ENCODE data around the gene PPP1R2.

The PPP1R2 gene

DNA sequence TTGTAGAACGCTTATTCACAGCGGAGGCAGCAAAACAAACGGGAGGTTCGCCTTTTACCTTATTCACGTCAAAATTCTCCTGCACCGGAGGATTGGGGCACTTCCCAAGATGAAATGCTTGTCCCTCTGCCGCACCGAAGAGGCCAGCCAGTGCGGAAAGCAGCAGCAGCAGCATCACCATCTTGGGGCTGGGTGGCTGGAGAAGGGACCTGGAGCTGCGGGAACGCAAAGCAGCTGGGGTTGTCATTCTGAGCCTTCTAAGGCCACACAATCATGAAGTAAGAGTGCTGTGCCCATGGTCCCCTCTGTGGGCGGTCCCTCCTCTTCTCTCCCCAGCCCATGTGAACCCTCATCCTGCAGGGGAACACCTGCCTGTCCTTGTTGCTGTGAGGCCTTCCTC lies 36.2 kb upstream of the PPP1R2 start:
- Histone ChIP-seq H3K9ac (ENCODE audit: low read length) (no peak overlapping the region), H3K27me3 (ENCODE audit: control insufficient read depth, insufficient read depth, low read length) (no peaks in the 10 kb centered on the region), H3K4me3 (ENCODE audit: low read depth, low read length) (no peak overlapping the region), H3K27ac (ENCODE audit: low read depth, low read length) (no peak overlapping the region), H3K4me1 (ENCODE audit: control insufficient read depth, insufficient read depth, low read length) (0 out of 2 replicates have a peak, but pooled peaks cover under 1% of the 10 kb centered on the region), H3K36me3 (ENCODE audit: control insufficient read depth, insufficient read depth, low read length) (no peaks in the 10 kb centered on the region), H3K9me3 (ENCODE audit: control insufficient read depth, insufficient read depth, low read depth, low read length) (no peaks in the 10 kb centered on the region)

DNA sequence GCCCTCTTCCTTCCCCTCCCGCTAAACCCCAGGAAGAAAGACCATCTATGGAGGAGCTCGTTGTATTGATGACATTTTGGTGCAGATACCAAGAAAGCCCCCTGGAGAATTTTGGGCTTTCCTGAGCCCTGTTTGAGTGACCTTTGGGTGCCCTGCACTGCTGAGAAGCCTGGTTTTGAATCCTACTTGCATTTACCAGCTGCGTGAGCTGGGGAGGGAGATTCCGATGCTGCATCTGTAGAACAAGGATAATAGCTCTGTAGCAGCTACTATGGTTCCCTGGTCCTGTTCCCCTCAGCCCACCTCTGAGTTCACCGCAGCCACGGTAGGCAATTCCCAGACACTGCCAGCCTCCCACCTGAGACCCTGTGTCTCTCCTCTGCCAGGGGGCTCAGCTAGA lies 35.4 kb upstream of the PPP1R2 start:
- H3K27me3 ChIP-seq (ENCODE audit: control insufficient read depth, insufficient read depth, low read length), result no peaks in the 10 kb centered on the region
- no peak overlapping the region for H3K9ac ChIP-seq (ENCODE audit: low read length)
- no peak overlapping the region for H3K27ac ChIP-seq (ENCODE audit: low read depth, low read length)
- H3K4me3 ChIP-seq (ENCODE audit: low read depth, low read length), result no peak overlapping the region
- peaks cover 3% of the 10 kb centered on the region for H3K9me3 ChIP-seq (ENCODE audit: control insufficient read depth, insufficient read depth, low read depth, low read length)
- peaks cover 7% of the 10 kb centered on the region; the same call in 1 of the 2 replicates for H3K4me1 ChIP-seq (ENCODE audit: control insufficient read depth, insufficient read depth, low read length)
- H3K36me3 ChIP-seq (ENCODE audit: control insufficient read depth, insufficient read depth, low read length), result no peaks in the 10 kb centered on the region

DNA sequence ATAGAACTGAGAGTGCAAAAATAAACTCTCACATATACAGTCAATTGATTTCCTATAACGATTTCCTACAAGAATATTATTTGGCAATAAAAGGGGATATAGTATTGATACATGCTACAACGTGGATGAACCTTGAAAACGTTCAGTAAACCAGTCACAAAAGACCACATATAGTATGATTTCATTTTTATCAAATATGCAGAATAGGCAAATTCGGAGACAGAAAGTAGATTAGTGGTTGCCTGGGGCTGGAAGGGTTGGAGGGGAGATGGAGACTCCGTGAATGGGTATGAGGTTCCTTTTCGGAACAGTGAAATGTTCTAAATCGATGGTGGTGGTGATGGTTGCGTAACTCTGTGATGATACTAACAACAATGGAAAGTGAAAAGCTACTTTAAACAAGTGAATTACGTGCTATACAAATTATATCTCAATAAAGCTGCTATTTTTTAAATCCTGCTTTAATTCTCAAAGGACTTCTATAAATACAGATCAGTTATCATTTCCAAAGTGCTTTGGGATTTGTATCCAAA lies 34.6 kb upstream of the PPP1R2 start:
- no peak overlapping the region for H3K27ac ChIP-seq (ENCODE audit: low read depth, low read length)
- peaks cover 10% of the 10 kb centered on the region; the same call in 1 of the 2 replicates for H3K4me1 ChIP-seq (ENCODE audit: control insufficient read depth, insufficient read depth, low read length)
- H3K36me3 ChIP-seq (ENCODE audit: control insufficient read depth, insufficient read depth, low read length), result no peaks in the 10 kb centered on the region
- H3K9me3 ChIP-seq (ENCODE audit: control insufficient read depth, insufficient read depth, low read depth, low read length), result peaks cover 6% of the 10 kb centered on the region
- no peak overlapping the region for H3K4me3 ChIP-seq (ENCODE audit: low read depth, low read length)
- no peaks in the 10 kb centered on the region for H3K27me3 ChIP-seq (ENCODE audit: control insufficient read depth, insufficient read depth, low read length)
- no peak overlapping the region for H3K9ac ChIP-seq (ENCODE audit: low read length)

DNA sequence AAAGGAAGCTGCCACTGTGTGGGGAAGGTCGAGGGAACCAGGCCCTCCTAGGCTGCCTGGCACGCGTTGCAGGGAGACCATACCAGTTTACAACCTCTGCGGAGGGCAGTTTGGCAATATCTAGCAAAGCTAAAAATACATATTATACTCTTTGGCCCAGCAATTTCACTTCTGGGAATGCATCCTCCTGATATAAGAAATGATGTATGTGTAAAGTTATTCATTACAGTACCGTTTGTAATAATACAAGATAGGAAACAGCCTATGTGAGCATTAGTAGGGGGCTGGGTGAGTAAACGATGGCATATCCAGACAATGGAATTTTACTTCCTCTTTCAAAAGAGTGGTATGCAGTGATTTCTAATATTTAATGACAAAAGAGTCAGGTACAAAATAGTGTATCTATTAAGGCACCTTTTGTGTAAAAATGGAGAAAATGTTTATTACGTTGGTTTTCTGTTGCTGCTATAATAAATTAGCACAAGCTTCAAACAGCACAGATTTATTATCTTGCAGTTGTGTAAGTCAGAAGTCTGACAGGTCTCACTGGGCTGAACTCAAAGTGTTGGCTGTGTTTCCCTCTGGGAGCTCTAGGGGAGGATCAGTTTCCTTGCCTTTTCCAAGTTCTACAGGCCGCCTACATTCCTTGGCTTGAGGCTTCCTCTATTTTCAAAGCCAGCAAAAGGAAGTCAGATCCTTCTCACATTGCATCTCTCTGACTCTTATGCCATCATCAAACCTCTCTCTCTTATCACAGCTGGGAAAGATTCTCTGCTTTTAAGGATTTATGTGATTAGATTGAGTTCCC lies 31.6 kb upstream of the PPP1R2 start:
- Histone ChIP-seq H3K36me3 (ENCODE audit: control insufficient read depth, insufficient read depth, low read length) (no peaks in the 10 kb centered on the region), H3K27me3 (ENCODE audit: control insufficient read depth, insufficient read depth, low read length) (no peaks in the 10 kb centered on the region), H3K4me3 (ENCODE audit: low read depth, low read length) (no peak overlapping the region), H3K9ac (ENCODE audit: low read length) (no peak overlapping the region), H3K4me1 (ENCODE audit: control insufficient read depth, insufficient read depth, low read length) (peaks cover 10% of the 10 kb centered on the region; the same call in 1 of the 2 replicates), H3K27ac (ENCODE audit: low read depth, low read length) (no peak overlapping the region), H3K9me3 (ENCODE audit: control insufficient read depth, insufficient read depth, low read depth, low read length) (peaks cover 6% of the 10 kb centered on the region)

DNA sequence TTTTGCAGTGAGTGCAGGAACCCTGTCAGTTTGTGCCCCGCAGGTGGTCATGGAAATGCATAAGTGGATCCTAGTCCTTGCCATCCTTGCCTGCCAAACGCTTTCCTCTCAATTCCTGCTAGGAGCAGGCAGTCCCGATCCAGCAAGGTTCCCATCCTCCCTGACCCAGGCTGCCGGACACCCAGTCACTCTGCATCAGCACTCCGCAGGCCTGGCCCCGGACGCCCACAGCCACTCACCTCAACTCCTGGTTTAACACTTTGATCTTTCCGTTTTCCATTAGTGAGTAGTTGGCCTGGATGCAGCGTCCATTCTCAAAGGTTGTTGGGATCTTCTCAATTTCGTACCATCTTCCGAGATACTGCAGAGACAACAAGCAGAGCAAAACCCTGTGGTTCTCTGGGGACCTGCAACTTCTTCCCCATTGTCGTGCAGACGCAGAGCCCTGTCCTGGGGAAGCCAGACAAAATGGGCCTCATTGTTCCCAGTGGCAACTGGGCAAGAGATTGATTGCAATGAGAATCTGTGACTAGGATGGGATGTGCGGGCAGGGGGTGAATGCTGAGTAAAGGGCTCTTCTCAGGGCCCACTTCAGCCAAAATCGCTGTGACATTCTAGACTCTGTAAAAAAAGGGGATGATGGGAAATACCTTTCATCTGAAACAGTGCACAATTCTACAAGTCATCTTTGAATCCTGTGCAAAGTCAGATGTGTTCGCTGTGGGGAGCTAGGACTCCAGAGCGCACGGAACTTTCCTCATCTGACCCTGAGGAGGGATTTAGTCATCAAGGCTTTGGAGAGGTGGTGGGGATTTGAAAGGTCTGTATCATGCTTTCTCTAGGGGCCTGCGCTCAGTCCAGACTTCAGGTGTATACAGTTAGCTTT lies 30.7 kb upstream of the PPP1R2 start:
- H3K4me1 ChIP-seq (ENCODE audit: control insufficient read depth, insufficient read depth, low read length), result peaks cover 10% of the 10 kb centered on the region; the same call in 1 of the 2 replicates
- no peaks in the 10 kb centered on the region for H3K36me3 ChIP-seq (ENCODE audit: control insufficient read depth, insufficient read depth, low read length)
- no peak overlapping the region for H3K27ac ChIP-seq (ENCODE audit: low read depth, low read length)
- no peak overlapping the region for H3K9ac ChIP-seq (ENCODE audit: low read length)
- no peak overlapping the region for H3K4me3 ChIP-seq (ENCODE audit: low read depth, low read length)
- no peaks in the 10 kb centered on the region for H3K27me3 ChIP-seq (ENCODE audit: control insufficient read depth, insufficient read depth, low read length)
- H3K9me3 ChIP-seq (ENCODE audit: control insufficient read depth, insufficient read depth, low read depth, low read length), result peaks cover 6% of the 10 kb centered on the region

DNA sequence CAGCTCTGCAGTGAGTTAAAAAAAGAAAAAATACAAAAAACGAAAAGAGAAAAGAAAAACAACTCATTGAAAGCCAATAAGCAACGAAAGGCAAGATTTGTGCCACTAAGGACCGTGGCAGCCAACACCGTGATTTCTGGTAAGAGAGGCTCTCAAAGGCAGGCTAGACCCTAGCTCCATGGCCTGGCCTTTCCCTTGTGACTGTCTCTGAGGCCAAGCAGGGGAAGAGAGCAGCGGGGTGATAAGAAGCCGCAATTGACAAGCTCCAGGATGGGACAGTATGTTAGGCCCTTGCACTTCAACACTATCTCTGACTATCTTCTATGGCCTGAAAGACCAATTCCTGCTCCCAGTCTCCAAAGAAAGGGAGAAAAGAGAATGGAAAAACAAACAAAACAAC lies 28.2 kb upstream of the PPP1R2 start:
- Histone ChIP-seq H3K4me1 (ENCODE audit: control insufficient read depth, insufficient read depth, low read length) (peaks cover 10% of the 10 kb centered on the region; the same call in 1 of the 2 replicates), H3K4me3 (ENCODE audit: low read depth, low read length) (no peak overlapping the region), H3K27ac (ENCODE audit: low read depth, low read length) (no peak overlapping the region), H3K36me3 (ENCODE audit: control insufficient read depth, insufficient read depth, low read length) (no peaks in the 10 kb centered on the region), H3K9me3 (ENCODE audit: control insufficient read depth, insufficient read depth, low read depth, low read length) (peaks cover 6% of the 10 kb centered on the region), H3K9ac (ENCODE audit: low read length) (no peak overlapping the region), H3K27me3 (ENCODE audit: control insufficient read depth, insufficient read depth, low read length) (no peaks in the 10 kb centered on the region)

DNA sequence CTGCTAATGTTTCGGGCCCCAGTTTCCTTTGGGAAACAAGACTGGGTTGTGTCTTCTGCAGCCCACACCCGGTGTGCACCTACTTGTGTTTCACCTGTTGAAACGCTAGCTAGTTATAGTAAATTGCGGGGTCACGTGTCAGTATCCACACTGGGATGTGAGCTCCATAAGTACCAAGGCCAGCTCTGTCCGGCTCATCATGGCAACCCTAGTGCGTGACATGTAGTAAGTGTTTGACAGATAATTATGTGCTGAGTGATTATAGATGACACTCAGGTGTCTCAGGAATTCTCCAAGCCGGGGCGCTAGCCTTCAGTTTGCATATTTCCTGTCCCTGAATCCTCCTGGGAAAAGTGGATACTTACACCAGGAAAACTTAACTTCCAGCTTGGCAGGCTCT lies 27.8 kb upstream of the PPP1R2 start:
- Histone ChIP-seq H3K4me3 (ENCODE audit: low read depth, low read length) (no peak overlapping the region), H3K36me3 (ENCODE audit: control insufficient read depth, insufficient read depth, low read length) (no peaks in the 10 kb centered on the region), H3K27ac (ENCODE audit: low read depth, low read length) (no peak overlapping the region), H3K27me3 (ENCODE audit: control insufficient read depth, insufficient read depth, low read length) (no peaks in the 10 kb centered on the region), H3K4me1 (ENCODE audit: control insufficient read depth, insufficient read depth, low read length) (peaks cover 10% of the 10 kb centered on the region; the same call in 1 of the 2 replicates), H3K9ac (ENCODE audit: low read length) (no peak overlapping the region), H3K9me3 (ENCODE audit: control insufficient read depth, insufficient read depth, low read depth, low read length) (peaks cover 6% of the 10 kb centered on the region)

DNA sequence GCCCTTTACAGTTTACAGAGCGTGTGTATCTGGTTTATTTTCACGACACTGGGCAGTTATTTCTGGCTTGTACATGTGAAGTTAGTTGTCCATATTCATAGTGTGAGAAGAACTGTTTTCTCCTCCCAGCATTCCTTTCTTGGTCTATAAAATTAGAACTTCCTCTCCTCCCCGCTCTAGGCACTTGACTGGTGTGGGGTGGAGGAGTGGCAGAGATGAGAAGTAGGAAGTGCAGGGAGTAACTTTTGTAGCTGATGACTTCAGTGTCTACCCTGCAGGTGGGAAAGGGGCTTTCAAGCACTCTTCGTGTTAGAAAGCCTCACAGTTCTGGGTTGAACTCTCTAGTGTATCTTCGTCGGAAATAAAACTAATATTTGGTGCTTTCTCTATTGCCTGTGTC lies 27.2 kb upstream of the PPP1R2 start:
- H3K4me1 ChIP-seq (ENCODE audit: control insufficient read depth, insufficient read depth, low read length), result peaks cover 10% of the 10 kb centered on the region; the same call in 1 of the 2 replicates
- no peaks in the 10 kb centered on the region for H3K36me3 ChIP-seq (ENCODE audit: control insufficient read depth, insufficient read depth, low read length)
- H3K9me3 ChIP-seq (ENCODE audit: control insufficient read depth, insufficient read depth, low read depth, low read length), result peaks cover 6% of the 10 kb centered on the region
- no peak overlapping the region for H3K27ac ChIP-seq (ENCODE audit: low read depth, low read length)
- H3K4me3 ChIP-seq (ENCODE audit: low read depth, low read length), result no peak overlapping the region
- no peak overlapping the region for H3K9ac ChIP-seq (ENCODE audit: low read length)
- H3K27me3 ChIP-seq (ENCODE audit: control insufficient read depth, insufficient read depth, low read length), result no peaks in the 10 kb centered on the region

DNA sequence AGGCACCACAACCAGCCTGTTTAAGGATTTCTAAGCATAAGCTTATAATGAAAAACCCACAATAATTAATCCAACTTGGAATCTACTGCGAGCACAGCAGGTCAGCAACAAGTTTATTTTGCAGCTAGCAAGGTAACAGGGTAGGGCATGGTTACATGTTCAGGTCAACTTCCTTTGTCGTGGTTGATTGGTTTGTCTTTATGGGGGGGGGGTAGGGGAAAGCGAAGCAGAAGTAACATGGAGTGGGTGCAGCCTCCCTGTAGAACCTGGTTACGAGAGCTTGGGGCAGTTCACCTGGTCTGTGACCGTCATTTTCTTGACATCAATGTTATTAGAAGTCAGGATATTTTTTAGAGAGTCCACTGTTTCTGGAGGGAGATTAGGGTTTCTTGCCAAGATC lies 25.5 kb upstream of the PPP1R2 start:
- H3K36me3 ChIP-seq (ENCODE audit: control insufficient read depth, insufficient read depth, low read length), result no peaks in the 10 kb centered on the region
- no peak overlapping the region for H3K9ac ChIP-seq (ENCODE audit: low read length)
- no peak overlapping the region for H3K27ac ChIP-seq (ENCODE audit: low read depth, low read length)
- no peak overlapping the region for H3K4me3 ChIP-seq (ENCODE audit: low read depth, low read length)
- H3K9me3 ChIP-seq (ENCODE audit: control insufficient read depth, insufficient read depth, low read depth, low read length), result peaks cover 3% of the 10 kb centered on the region
- H3K27me3 ChIP-seq (ENCODE audit: control insufficient read depth, insufficient read depth, low read length), result no peaks in the 10 kb centered on the region
- H3K4me1 ChIP-seq (ENCODE audit: control insufficient read depth, insufficient read depth, low read length), result peaks cover 3% of the 10 kb centered on the region; the same call in 1 of the 2 replicates

DNA sequence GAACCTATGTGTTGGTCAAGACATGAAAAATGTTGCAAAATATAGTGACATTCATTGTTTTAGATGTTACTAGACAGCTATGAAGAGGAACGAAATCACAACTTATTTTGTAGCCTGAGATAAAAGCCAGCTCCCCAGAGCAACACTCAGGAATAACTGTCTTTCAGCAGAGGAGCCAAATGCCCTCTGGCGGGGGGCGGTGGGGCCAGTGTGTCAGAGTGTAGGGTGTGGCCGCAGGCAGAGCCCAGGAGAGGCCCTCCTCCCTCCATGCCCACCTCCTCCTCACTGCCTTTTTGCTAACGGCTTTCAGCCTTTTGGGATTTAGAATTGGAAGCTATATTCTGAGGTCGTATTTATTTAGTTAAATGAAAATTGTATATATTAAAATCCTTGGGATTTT lies 23.7 kb upstream of the PPP1R2 start:
- Histone ChIP-seq H3K9ac (ENCODE audit: low read length) (no peak overlapping the region), H3K36me3 (ENCODE audit: control insufficient read depth, insufficient read depth, low read length) (no peaks in the 10 kb centered on the region), H3K9me3 (ENCODE audit: control insufficient read depth, insufficient read depth, low read depth, low read length) (no peaks in the 10 kb centered on the region), H3K27ac (ENCODE audit: low read depth, low read length) (no peak overlapping the region), H3K4me3 (ENCODE audit: low read depth, low read length) (no peak overlapping the region), H3K27me3 (ENCODE audit: control insufficient read depth, insufficient read depth, low read length) (no peaks in the 10 kb centered on the region), H3K4me1 (ENCODE audit: control insufficient read depth, insufficient read depth, low read length) (no peaks in the 10 kb centered on the region)

DNA sequence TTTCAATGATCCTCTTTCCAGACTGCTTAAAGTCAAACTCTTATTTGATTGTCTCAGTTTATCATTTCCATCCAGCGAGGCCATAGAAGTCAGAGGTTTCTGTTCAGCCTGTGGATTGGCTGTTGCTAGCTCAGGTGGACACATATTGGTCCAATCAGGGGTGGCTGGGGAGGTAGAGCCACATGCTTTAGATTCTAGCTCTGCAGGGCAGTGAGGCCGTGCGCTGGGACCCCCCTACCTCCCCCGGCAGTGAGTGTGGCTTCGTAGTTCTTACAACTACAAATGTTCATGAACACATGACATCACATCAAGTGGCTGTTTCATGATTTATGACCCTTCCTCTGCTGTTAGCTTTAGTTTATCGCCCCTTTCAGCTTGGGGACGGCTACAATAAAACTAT lies 22.6 kb upstream of the PPP1R2 start:
- Histone ChIP-seq H3K4me3 (ENCODE audit: low read depth, low read length) (no peak overlapping the region), H3K27ac (ENCODE audit: low read depth, low read length) (no peak overlapping the region), H3K4me1 (ENCODE audit: control insufficient read depth, insufficient read depth, low read length) (no peaks in the 10 kb centered on the region), H3K9me3 (ENCODE audit: control insufficient read depth, insufficient read depth, low read depth, low read length) (no peaks in the 10 kb centered on the region), H3K27me3 (ENCODE audit: control insufficient read depth, insufficient read depth, low read length) (no peaks in the 10 kb centered on the region), H3K9ac (ENCODE audit: low read length) (no peak overlapping the region), H3K36me3 (ENCODE audit: control insufficient read depth, insufficient read depth, low read length) (no peaks in the 10 kb centered on the region)
